Erythroblast (primary cell): ENCODE measurements around the gene TSFM.

ENCODE experiments used
- GATA1 ChIP-seq: IDR thresholded peaks from 2 replicates; pipeline ENCODE4 v1.6.1; 2011; ENCODE audit warnings: low read depth, mild to moderate bottlenecking, control low read depth, low read length, moderate library complexity
- POLR2A ChIP-seq: IDR thresholded peaks from 2 replicates; pipeline ENCODE4 v1.6.1; 2011; ENCODE audit warnings: mild to moderate bottlenecking, low read length

- TF ChIP-seq POLR2A (no peak), GATA1 (no peak)
These were observed 26.8 kb downstream of the TSFM start for GRCh38 chr12:57809425-57809824.
